GM19467 (cell line): ENCODE data around the gene DRAP1.

Experiments
- ATAC-seq: cut with Tn5 transposase; IDR thresholded peaks from one replicate; pipeline ENCODE4 v1.9.1; 2021; ENCODE audit warnings: mild to moderate bottlenecking, moderate library complexity; ENCODE audit not compliant: unreplicated experiment

Gene DRAP1, protein sequence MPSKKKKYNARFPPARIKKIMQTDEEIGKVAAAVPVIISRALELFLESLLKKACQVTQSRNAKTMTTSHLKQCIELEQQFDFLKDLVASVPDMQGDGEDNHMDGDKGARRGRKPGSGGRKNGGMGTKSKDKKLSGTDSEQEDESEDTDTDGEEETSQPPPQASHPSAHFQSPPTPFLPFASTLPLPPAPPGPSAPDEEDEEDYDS

DNA sequence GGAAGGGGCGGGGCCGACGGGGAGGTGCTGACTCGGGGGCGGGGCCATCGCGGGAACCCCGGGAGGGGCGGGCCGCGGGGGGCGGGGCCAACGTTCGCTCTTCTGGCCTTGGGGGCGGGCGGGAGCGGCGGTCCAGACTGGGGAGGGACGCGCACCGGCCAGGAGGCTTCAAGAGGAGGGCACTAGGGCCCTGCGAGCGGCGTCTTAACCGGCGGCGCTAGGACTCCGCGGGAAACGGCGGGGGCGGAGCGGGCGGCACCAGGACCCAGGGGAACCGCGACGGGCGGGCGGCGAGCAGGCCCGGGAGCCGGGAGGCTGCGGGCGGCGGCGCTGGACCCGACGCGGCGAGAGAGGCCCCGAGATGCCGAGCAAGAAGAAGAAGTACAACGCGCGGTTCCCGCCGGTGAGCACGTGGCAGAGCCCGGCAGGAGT is at the start of gene DRAP1:
TSS of gene DRAP1 (plus strand) at position 286 of the 432 bp plus-strand sequence. CDS start at position 362, 76 bp downstream.
- ATAC-seq: peak; percentile 77

DNA sequence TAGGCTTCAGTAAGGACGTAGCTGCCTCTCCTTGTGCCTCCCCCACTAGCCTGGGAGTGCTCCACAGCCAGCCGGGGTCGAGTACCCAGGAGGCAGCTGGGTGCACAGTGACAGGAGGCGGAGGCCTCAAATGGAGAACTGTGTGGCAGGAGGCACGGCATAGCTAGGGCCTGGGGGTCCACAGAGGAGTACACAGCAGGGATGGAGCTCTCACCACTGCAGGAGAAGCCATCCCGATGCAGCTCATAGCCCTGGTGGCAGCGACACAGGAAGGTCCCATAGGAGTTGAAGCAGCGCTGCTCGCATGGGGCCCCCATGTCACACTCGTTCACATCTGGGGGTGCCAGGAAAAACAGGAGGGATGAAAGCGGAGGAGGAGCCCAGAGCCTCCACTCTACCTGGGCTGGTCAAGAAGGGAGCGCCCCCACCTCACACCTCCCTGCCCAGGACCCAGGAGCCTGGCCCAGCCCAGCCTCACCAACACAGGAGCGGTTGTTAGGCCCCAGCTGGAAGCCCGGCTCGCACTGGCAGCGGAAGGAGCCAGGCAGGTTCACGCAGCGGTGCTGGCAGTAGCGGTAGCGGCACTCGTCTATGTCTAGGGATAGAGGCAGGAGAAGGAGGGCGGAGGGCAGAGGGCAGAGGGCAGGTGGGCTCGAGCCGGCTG is 49.5 kb upstream of the DRAP1 start:
- no peak for ATAC-seq

DNA sequence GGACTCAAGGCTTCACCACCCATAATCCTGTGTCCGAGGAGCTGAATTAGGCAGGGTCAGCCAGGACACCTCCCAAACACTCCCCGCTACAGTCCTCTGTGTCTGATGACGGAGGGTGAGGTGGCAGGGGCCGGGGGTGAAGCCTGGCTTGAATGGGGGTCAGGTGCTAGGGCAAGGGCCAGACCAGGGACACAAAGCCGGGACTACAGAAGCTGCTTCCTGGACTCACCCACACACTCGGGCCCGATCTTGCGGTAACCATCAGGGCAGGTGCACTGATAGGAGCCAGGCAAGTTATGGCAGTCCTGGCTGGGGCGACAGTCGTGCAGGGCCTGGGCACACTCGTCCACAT is 48.9 kb upstream of the DRAP1 start:
- ATAC-seq: no peak

DNA sequence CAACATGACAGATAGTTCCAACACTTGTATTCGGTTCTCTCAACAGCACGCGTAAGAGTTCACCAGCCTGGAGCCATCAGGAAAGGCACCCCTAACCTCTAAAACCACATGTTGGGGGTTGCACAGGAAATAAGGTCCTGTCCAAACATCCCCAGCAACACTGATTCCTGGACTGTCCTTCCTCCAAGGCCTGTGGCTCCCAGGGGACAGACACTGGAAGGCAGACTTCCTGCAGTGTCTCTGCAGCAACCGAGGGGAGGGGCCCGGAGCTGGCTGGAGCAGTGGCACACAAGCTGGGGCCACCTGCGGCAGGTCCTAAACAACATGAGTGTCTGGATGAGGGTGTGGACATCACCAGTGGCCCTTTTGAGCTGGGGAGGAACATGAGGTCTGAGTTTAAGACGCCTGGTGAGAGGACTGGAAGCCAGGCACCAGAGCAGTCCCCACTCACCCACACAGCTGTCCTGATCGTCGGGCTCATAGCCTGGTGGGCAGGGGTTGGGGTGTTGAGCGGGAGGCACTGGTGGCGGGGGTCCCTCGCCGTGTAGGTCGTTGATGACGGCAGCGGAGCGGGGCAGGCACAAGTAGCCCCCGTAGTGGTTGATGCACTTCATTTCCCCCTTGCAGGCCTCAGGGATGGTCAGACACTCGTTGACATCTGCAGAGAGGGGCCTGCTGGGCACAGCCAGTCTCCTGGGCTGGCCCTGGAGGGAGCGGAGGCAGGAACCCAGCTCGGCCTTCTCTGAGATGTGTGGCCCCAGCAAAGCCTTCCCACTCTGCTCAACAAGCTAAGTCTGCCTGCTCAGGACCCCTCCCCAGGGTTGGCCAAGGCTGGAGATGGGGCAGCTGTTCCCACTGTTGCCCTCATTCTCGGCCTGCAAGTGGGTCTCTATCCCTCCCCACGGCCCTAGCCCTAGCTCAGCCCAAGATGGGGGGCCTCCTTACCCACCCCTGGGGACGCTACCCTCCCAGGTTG is 48.2 kb upstream of the DRAP1 start:
- ATAC-seq: no peak

DNA sequence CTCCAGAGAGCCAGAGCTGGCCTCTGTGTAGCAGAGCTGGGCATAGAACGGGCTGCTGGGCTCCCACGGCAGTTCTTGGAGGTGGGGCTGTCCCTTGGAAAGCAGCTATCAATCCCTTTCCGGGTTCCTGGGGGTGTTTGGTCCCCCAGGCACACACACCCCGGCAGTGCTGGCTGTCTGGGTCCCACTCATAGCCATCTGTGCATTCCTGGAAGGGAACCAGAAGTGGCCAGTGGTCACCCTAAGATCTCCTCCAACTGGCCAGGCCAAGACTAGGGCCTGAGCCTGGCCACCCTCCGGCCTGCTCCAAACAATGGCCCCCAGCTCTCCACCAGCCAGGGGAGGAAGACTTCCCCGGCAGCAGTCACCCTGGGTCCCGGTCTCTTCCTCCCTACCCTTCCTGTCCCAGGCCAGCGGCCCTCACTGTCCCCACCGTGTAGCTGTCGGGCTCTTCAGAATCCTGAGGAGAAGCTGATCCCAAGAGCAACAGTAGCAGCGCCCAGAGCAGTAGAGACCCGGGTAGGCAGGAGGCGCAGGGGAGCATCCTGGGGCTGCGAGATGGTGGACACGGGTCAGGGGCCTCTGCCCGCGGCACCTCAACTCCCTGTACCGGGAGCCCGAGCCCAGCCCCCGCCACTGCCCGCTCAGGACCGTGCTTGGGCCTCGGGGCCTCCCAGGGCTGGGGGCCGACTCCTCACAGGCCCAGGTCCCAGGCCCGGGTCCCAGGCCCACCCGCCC is 47.2 kb upstream of the DRAP1 start:
- no peak for ATAC-seq

DNA sequence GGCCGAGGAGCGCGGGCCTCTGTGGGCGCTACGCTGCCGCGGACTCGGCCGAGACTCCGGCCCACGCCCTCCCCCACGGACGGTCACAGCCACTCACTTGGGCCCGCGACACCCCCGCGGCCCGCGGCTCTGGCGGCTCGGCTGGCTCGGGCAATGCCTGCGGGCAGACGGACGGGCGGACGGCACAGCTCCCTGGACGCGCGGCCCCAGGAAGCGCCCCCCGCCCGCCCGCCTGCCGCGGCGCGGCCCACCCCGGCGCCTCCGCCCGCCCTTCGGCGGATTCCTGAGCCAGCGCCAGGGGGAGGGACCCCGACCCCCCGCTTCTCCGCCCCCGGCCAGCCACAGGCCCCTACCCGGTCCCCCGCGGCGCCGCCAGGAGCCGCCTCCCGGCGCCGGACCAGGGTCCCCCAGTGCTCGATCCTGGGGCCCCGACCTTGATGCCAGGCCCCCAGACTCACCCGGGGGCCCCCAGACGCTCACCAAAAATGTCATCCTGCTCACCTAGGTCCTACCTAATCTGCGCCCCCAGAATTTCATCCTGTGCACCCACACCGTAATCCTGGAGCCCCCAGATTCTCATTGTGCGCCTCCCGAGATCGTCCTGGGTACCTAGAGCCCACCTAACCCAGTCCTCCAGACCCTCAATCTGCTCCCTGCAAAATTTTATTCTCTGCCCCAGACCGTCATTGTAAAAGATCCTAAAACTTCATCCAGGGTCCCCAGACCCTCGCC is 46.5 kb upstream of the DRAP1 start, which contains the start of gene EFEMP2:
TSS of gene EFEMP2 (minus strand) at position 215 of the 732 bp plus-strand sequence. CDS start 446 bp downstream, outside the sequence.
- ATAC-seq: no peak

DNA sequence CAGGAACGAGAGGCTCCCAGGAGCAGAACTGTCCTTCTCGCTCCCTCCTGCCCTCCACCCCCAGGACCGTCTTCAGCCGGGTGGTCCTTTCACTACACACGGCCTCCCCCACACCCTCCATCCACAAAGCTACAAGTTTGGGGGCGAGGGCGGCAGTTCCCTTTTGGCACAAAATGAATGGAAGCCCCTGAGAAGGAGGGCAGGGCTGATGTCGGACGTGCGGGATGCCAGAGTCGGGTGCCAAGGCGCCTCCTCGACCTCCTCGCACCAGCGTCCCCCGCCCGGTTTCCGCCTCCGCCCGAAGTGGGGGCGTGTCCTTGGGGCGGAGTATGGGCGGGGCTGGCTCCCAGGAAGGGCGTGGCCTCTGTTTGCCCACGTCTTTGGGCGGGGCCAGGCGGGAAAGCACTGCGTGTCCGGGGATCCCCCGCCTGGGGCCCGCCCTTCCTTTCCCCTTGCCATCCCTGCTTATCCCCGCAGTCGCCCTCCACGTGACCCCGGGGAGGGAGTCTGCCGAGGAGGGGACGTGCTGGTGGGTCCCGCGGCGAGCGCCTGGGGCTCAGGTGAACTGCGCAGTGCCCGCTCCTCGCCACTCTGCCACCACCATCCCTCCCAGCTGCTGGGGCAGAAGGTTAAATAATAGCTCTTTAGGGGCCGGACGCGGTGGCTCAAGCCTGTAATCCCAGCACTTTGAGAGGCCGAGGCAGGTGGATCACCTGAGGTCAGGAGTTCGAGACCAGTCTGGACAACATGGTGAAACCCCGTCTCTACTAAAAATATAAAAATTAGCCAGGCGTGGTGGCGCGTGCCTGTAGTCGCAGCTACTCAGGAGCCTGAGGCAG is 45.7 kb upstream of the DRAP1 start:
- peak; percentile 60 for ATAC-seq

DNA sequence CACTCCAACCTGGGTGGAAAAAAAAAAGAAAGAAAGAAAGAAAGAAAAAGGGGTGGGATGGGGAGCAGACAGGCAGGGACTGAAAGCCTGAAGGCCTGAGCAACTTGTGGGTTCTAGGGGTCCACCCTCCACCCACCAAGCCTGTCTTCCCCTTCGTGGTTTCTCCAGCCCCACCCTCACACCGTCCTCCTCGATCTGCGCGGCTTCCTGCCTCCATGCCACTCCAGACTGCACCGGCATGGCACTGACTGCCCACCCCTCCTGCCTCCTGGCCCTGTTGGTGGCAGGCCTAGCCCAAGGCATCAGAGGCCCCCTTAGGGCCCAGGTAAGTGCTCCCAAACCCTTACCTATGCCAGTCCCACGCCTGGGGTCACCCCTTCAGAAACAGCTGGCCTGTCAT is 39.6 kb upstream of the DRAP1 start, which contains the start of gene CTSW:
TSS of gene CTSW (plus strand) at position 221 of the 400 bp plus-strand sequence. CDS start at position 239, 18 bp downstream.
- ATAC-seq: no peak

DNA sequence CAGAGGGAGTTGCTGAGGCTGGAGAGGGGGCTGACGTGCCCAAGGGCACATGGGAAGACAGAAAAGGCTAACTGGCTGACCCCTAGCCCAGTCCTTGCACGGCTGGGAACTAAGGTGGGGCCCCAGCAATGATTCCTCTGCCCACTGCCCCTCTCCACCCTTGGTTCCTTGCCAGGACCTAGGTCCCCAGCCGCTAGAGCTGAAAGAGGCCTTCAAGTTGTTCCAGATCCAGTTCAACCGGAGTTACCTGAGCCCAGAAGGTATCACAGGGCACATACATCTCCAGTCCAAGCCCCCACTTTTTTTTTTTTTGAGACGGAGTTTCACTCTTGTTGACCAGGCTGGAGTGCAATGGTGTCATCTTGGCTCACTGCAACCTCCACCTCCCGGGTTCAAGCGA is 39.2 kb upstream of the DRAP1 start:
- no peak for ATAC-seq

DNA sequence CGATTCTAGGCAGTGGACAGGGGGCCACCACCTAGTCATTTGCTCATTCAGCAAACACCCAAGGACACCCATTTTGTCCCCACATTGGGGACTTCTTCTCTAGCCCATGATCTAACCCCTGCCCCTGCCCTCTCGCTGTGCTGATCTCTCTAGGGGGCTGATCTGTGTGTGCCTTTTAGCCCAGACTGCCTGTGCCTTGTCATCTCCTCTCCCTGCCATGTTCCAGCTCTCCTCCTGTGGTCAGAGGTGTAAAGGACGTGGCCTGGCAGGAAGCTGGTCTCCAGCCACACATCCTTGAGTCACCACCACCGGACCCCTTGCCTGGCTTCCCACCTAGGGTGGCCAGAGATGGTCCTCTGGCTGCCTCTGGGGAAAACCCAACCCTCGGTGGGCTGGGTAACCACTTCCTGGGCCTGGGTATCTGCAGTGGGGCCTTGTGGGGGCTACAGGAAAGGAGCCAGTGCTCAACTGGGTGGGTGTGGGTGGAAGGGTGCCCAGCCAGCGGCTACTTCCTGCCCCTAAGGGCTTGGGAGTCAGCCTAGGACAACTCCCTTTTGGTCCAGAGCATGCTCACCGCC is 38.3 kb upstream of the DRAP1 start:
- ATAC-seq: no peak

DNA sequence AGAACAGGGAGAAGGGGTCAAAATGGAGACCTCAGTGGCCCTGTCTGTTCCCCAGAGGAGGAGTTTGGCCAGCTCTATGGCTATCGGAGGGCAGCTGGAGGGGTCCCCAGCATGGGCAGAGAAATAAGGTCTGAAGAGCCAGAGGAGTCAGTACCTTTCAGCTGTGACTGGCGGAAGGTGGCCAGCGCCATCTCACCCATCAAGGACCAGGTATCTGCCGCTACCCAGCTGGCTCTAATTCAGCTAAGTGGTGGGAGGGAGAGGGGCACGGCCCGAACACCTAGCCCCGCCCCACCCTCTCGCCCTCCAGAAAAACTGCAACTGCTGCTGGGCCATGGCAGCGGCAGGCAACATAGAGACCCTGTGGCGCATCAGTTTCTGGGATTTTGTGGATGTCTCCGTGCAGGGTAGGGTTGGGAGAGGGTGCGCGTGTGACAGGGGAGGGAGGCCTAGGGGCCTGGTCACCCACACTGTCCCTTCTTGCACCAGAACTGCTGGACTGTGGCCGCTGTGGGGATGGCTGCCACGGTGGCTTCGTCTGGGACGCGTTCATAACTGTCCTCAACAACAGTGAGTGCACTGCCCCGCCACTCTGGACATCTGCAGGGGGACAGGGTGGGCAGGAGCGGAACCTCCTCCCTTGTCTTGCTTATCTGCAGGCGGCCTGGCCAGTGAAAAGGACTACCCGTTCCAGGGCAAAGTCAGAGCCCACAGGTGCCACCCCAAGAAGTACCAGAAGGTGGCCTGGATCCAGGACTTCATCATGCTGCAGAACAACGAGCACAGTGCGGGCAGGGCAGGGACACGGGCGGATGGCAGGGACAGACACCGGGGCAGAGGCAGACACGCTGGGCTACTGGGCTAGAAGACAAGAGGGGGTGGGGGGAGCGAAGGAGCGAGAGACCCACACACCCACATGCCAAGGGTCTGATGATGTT is 36.8 kb upstream of the DRAP1 start:
- no peak for ATAC-seq

DNA sequence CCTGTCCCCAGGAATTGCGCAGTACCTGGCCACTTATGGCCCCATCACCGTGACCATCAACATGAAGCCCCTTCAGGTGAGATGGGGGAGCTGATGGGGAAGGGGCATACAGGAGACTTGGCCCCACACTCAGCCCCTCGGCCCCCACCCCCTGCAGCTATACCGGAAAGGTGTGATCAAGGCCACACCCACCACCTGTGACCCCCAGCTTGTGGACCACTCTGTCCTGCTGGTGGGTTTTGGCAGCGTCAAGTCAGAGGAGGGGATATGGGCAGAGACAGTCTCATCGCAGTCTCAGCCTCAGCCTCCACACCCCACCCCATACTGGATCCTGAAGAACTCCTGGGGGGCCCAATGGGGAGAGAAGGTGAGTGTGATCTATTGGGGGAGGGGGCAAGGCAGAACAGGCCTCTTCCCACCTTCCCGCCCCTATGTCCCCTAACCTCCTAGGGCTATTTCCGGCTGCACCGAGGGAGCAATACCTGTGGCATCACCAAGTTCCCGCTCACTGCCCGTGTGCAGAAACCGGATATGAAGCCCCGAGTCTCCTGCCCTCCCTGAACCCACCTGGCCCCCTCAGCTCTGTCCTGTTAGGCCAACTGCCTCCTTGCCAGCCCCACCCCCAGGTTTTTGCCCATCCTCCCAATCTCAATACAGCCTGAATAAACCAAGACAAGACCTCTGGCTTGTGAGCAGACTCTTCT is 36.0 kb upstream of the DRAP1 start:
- no peak for ATAC-seq

DNA sequence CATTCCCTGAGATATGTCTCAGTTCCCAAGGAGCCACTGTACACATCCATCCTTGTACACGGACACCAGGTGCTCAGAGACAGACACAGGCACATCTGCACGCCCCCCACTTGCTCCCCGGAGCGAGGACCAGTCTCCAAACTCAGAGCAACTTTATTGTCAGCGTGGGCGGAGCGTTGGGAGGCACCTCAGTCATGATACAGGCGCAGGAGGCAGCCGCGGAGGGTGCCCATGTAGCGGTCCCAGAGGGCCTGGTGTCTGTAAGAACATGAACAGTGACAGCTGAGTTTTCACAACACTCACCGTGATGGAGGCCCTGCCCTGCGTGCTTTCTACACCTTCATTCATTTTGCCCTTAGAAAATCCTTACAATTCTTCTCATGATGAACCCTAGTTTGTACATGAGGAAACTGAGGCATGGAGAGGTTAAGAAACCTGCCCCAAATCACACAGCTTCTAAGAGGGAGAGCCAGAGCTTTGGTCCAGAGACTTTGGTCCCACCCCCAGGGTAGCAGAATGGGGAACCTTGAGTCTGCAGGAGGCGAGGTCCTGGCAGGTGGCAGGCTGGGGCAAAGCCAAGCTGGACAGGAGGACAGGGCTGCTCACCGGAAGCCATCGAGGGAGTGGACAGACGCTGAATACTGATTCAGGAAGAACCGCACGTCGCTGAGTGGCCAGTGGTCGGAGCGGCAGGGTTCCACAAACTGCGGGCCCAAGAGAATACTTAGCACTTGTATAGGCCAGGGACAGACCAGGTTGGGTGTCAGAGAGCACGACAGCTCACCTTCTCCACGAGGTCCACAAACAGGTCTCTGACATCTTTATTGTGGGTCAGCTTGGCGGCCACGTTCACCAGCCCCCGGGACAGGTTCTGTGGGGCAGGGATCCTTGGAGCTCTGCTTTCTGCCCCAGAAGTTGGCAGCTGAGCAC is 35.2 kb upstream of the DRAP1 start:
- no peak for ATAC-seq

DNA sequence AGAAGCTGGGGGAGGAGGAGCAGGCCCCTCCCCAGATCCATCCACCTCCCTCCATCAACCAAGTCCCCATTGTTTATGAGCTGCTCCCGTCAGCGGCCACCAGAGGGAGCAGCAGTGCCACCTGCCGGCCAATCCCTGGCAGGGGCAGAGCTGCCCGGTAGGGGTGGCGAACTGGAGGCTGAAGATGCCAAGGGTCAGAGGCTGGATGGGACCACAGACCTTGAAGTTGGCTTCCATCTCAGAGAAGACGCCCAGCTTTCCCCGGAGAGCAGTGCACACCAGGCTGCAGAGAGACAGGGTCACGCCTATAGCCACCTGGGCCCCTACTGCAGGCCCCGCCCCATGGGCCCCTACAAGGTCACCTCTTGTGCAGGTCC is 34.5 kb upstream of the DRAP1 start:
- ATAC-seq: no peak

DNA sequence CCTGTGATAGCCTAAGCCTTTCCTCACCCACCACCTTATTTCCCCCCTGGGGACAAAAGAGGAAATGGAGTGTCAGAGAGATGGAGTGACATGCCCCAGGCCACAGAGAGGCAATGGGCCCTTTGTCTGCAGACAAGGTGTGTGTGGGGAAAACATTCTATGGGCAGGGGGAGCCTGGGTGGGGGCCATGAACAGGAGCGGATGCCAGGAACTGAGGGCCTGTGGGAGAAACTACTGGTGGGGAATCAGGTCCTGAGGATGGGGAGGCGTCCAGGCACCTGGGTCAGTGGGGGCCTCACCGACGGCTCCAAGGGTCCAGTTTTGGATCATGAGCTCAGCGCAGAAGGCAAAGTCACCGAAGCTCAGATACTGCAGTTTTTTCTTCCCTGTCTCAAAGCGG is 34.0 kb upstream of the DRAP1 start:
- no peak for ATAC-seq
